Ishikawa (cell line): Measurements from ENCODE around the gene MARCHF10.

ENCODE experiments used
- CEBPB ChIP-seq: IDR thresholded peaks from 2 replicates; pipeline ENCODE4 v1.6.1; 2012
- EP300 ChIP-seq: IDR thresholded peaks from 2 replicates; pipeline ENCODE4 v1.6.1; 2012; ENCODE audit warnings: borderline replicate concordance
- NFIC ChIP-seq: IDR thresholded peaks from 2 replicates; pipeline ENCODE4 v1.6.1; 2012
- RAD21 ChIP-seq: IDR thresholded peaks from 2 replicates; pipeline ENCODE4 v1.6.1; 2012; ENCODE audit warnings: low read depth
- TCF12 ChIP-seq: IDR thresholded peaks from 2 replicates; pipeline ENCODE4 v1.6.1; 2012; ENCODE audit warnings: low read depth
- YY1 ChIP-seq: IDR thresholded peaks from 2 replicates; pipeline ENCODE4 v1.6.1; 2012; ENCODE audit warnings: low read depth
- TF ChIP-seq, protein P1 (sequence below): IDR thresholded peaks from 2 replicates; pipeline ENCODE4 v1.6.1; 2012; ENCODE audit warnings: low read depth, mild to moderate bottlenecking

GRCh38 chr17:62688398-62689160, 119.5 kb downstream of the MARCHF10 start:
- no peak for TF ChIP-seq YY1
- TF ChIP-seq EP300, result no peak
- no peak for TF ChIP-seq CEBPB
- TF ChIP-seq TCF12, result no peak
- TF ChIP-seq, protein P1, sequence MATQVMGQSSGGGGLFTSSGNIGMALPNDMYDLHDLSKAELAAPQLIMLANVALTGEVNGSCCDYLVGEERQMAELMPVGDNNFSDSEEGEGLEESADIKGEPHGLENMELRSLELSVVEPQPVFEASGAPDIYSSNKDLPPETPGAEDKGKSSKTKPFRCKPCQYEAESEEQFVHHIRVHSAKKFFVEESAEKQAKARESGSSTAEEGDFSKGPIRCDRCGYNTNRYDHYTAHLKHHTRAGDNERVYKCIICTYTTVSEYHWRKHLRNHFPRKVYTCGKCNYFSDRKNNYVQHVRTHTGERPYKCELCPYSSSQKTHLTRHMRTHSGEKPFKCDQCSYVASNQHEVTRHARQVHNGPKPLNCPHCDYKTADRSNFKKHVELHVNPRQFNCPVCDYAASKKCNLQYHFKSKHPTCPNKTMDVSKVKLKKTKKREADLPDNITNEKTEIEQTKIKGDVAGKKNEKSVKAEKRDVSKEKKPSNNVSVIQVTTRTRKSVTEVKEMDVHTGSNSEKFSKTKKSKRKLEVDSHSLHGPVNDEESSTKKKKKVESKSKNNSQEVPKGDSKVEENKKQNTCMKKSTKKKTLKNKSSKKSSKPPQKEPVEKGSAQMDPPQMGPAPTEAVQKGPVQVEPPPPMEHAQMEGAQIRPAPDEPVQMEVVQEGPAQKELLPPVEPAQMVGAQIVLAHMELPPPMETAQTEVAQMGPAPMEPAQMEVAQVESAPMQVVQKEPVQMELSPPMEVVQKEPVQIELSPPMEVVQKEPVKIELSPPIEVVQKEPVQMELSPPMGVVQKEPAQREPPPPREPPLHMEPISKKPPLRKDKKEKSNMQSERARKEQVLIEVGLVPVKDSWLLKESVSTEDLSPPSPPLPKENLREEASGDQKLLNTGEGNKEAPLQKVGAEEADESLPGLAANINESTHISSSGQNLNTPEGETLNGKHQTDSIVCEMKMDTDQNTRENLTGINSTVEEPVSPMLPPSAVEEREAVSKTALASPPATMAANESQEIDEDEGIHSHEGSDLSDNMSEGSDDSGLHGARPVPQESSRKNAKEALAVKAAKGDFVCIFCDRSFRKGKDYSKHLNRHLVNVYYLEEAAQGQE, result no peak
- no peak for TF ChIP-seq RAD21
- no peak for TF ChIP-seq NFIC
